K562 (cell line): ENCODE results near the gene SMC3. TPM values are rescaled to one million over a fixed set of nuclear protein-coding genes. Genes with fewer than 3 reads are reported as not detected.
"Not testable (repeated sequence)": the region's sequence is repeated elsewhere in the genome, so short reads cannot be mapped to it uniquely, and the experiment has no call there.

Experiments used
- ATAC-seq: fragments of 200-7000 bp; cut with Tn5 transposase; 3 replicates; pipeline ENCODE4 v1.9.1; 2020; ENCODE audit warnings: moderate library complexity
- BruUV-seq: library from RNA; stranded (reverse); fragments of 400-500 nt; replicated peaks from 2 replicates; lab custom pipeline; 2021; lab: Mats Ljungman, UMichigan
- CTCF ChIA-PET: fragments of 300-600 bp; formaldehyde crosslinking; extraction: SDS; loops from one replicate; lab custom pipeline; 2021; ENCODE audit warnings: low intra/inter-chr PET ratio; lab: Yijun Ruan, JAX
- POLR2A ChIA-PET: fragments of 300-600, 350-650 bp; sonication (Branson Sonifier 250); formaldehyde crosslinking; extraction: SDS; loops from one replicate; lab custom pipeline; 2021; ENCODE audit warnings: antibody characterized with exemption, inconsistent platforms; lab: Yijun Ruan, JAX
- DNase-seq, 4 experiments: peaks; one replicate each; pipeline versions ENCODE4 v3.0.0 to v3.0.0-alpha.2; 2011 to 2018; ENCODE audit warnings: low spot score in 3 of 4, mixed read lengths in 3 of 4; ENCODE audit errors: extremely low read depth in 1 of 4
- FAIRE-seq: peaks from 2 replicates; lab custom pipeline; 2011; peaks lifted over from hg19 to GRCh38; lab: Jason Lieb, UNC
- H2AFZ ChIP-seq: 2 replicates; pipeline ENCODE4 v1.6.0; 2011; ENCODE audit warnings: low read depth, low read length, control low read depth, inconsistent platforms
- H3K27ac ChIP-seq: fragments of 200-600 bp; 3 replicates; pipeline ENCODE4 v1.8.0; 2011; ENCODE audit warnings: low read depth, mild to moderate bottlenecking, control low read depth, inconsistent platforms, low read length, moderate library complexity, mixed read lengths; ENCODE audit errors: extremely low read depth
- H3K27me3 ChIP-seq, 2 experiments: fragments of 300-600 bp in 1 of 2; 2 replicates in 1 of 2; 3 replicates in 1 of 2; pipeline versions ENCODE4 v1.6.0 to v1.8.0; 2011; ENCODE audit warnings: inconsistent platforms in 2 of 2, low read length in 2 of 2, mild to moderate bottlenecking in 1 of 2, mixed read lengths in 1 of 2, moderate library complexity in 1 of 2; ENCODE audit not compliant: control insufficient read depth in 2 of 2, insufficient read depth in 2 of 2
- H3K36me3 ChIP-seq: fragments of 300-600 bp; 3 replicates; pipeline ENCODE4 v1.8.0; 2011; ENCODE audit warnings: mild to moderate bottlenecking, low read length, inconsistent platforms; ENCODE audit not compliant: control insufficient read depth, insufficient read depth
- H3K4me1 ChIP-seq, 2 experiments: fragments of 200-600 bp in 1 of 2; replicated peaks in 1 of 2; 2 replicates in 1 of 2; 3 replicates in 1 of 2; pipeline versions ENCODE4 v1.5.1 to v1.8.0; 2011; ENCODE audit warnings: inconsistent platforms in 2 of 2, low read length in 2 of 2, mild to moderate bottlenecking in 1 of 2, mixed read lengths in 1 of 2, moderate library complexity in 1 of 2; ENCODE audit not compliant: control insufficient read depth in 2 of 2, insufficient read depth in 2 of 2
- H3K4me2 ChIP-seq: 2 replicates; pipeline ENCODE4 v1.6.1; 2011; ENCODE audit warnings: low read length, control low read depth, inconsistent platforms, mixed read lengths; ENCODE audit not compliant: insufficient read depth
- H3K4me3 ChIP-seq: fragments of 200-600 bp; sonication (generic), shearing (Covaris generic); 2 replicates; pipeline ENCODE4 v1.5.1; 2016; ENCODE audit warnings: control low read depth, inconsistent platforms
- H3K79me2 ChIP-seq: fragments of 200-600 bp; 3 replicates; pipeline ENCODE4 v1.8.0; 2011; ENCODE audit warnings: low read length, inconsistent platforms; ENCODE audit not compliant: control insufficient read depth, insufficient read depth
- H3K9ac ChIP-seq, 2 experiments: 2 replicates each; pipeline versions ENCODE4 v1.6.0 to v1.6.1; 2011; ENCODE audit warnings: low read depth in 2 of 2, low read length in 2 of 2, control low read depth in 1 of 2, inconsistent platforms in 1 of 2, mild to moderate bottlenecking in 1 of 2, mixed read lengths in 1 of 2; ENCODE audit not compliant: insufficient read depth in 1 of 2
- H3K9me1 ChIP-seq: one replicate; pipeline ENCODE4 v1.6.0; 2011; ENCODE audit warnings: inconsistent platforms, mild to moderate bottlenecking, low read length, moderate library complexity; ENCODE audit not compliant: control insufficient read depth, insufficient read depth
- H3K9me3 ChIP-seq: replicated peaks from 2 replicates; pipeline ENCODE4 v1.5.1; 2011; ENCODE audit warnings: low read depth, low read length, inconsistent platforms; ENCODE audit not compliant: control insufficient read depth, insufficient read depth
- H4K20me1 ChIP-seq: replicated peaks from 2 replicates; pipeline ENCODE4 v1.6.1; 2011; ENCODE audit warnings: low read length, inconsistent platforms, mixed read lengths; ENCODE audit not compliant: control insufficient read depth, insufficient read depth
- HMBOX1 ChIP-seq: sonication (generic); IDR thresholded peaks from 2 replicates; pipeline ENCODE4 v1.6.1; 2016
- SMARCC2 ChIP-seq: fragments of 450-650 bp; IDR thresholded peaks from 2 replicates; pipeline ENCODE4 v1.6.1; 2017; ENCODE audit warnings: antibody characterized with exemption, moderate library complexity, mild to moderate bottlenecking, low read depth
- WGBS: fragments of 100-300 bp; shearing (Covaris generic); methylation state at CpG from one replicate; pipeline ENCODE4 v1.1.6; 2016; ENCODE audit warnings: low coverage, mixed read lengths; ENCODE audit not compliant: insufficient coverage; ENCODE audit errors: missing lambda C conversion rate; 5-methylcytosine and 5-hydroxymethylcytosine counted together
- in situ Hi-C: fragments of 300-500 bp; cut with MboI; formaldehyde crosslinking; loops from 4 replicates; pipeline ENCODE4 v1.15.0; 2018; ENCODE audit warnings: inconsistent platforms, mixed read lengths
- intact Hi-C: fragments of 100-400 bp; cut with micrococcal nuclease; formaldehyde crosslinking; loops from 2 replicates; pipeline ENCODE4 v1.14.2; 2022
- polyA plus RNA-seq, 8 experiments: library from polyadenylated mRNA; depleted of rRNA in 4 of 8; stranded (reverse) in 5 of 8; unstranded in 3 of 8; fragments of >200 nt; fragmentation: Nextera tagmentation in 2 of 8; fragmentation: Illumina TruSeq in 1 of 8; extraction: Ambion mirVana in 2 of 8; extraction: Trizol in 1 of 8; gene quantifications; 2 replicates each; pipeline versions ENCODE4 v1.2.1 to v1.2.3, GENCODE V29; 2011 to 2014; ENCODE audit warnings: inconsistent platforms in 1 of 8, missing spikeins in 1 of 8
- total RNA-seq, 7 experiments: library from RNA; depleted of rRNA in 6 of 7; stranded (reverse); fragments of >200 nt in 6 of 7; fragmentation: Illumina TruSeq in 2 of 7; extraction: Trizol in 2 of 7; gene quantifications; 2 replicates each; pipeline versions ENCODE4 v1.2.1 to v1.2.3, GENCODE V29; 2011 to 2021; ENCODE audit warnings: low replicate concordance in 1 of 7

SMC3 gene
- total and polyA plus RNA-seq, 9 of the 15 experiments (the other 6 are each of a cell fraction or from before 2014, with no cell fraction given), result 21.3 to 62.6 (median 39.3) TPM

GRCh38 chr10:110610781-110611180, 43.3 kb downstream of the SMC3 start:
- DNase-seq, H3K9ac ChIP-seq, H3K9me1 ChIP-seq, H3K4me2 ChIP-seq, ATAC-seq, H3K9me3 ChIP-seq, H2AFZ ChIP-seq, H3K36me3 ChIP-seq, H4K20me1 ChIP-seq, H3K27ac ChIP-seq, FAIRE-seq, BruUV-seq, H3K27me3 ChIP-seq, H3K4me3 ChIP-seq, H3K79me2 ChIP-seq: not testable (repeated sequence)
- in situ Hi-C loops (loop anchor here (10.0 to 25.0 kb wide), 2 partner anchors 64 to 277 kb away; no protein-coding TSS in a partner anchor), intact Hi-C loops (loop anchor here (1.0 to 10.0 kb wide), 7 partner anchors 36 to 1524 kb away; partner anchors contain the start of gene PDCD4)
- POLR2A ChIA-PET, result interaction anchor here (0.6 kb wide), 1 partner anchor 1428 kb away, joined by 3 read pairs; no protein-coding TSS in a partner anchor
- 24% methylated on average over 3 of the region's 3 CpGs for WGBS
- CTCF ChIA-PET, result interaction anchor here (2.6 kb wide), 1 partner anchor 71 kb away, joined by 14 read pairs; no protein-coding TSS in a partner anchor
- H3K4me1 ChIP-seq, result peaks cover 12 to 16% of the 10 kb centered on the region in 2 experiments; a peak in 3 of 5 replicates

- intact Hi-C loops, result loop anchor here (5.0 to 10.0 kb wide), 3 partner anchors 115 to 1523 kb away; partner anchors contain the start of gene PDCD4
- no peaks in the 10 kb centered on the region for H3K27me3 ChIP-seq
- 32% methylated on average over 3 of the region's 3 CpGs for WGBS
- peaks cover 20 to 24% of the 10 kb centered on the region in 2 experiments; a peak in 4 of 5 replicates for H3K4me1 ChIP-seq
- H4K20me1 ChIP-seq, result no peaks in the 10 kb centered on the region
- no peaks in the 10 kb centered on the region for H3K79me2 ChIP-seq
- ATAC-seq (no peak), FAIRE-seq (no peak)
- H3K9me1 ChIP-seq, result no peaks in the 10 kb centered on the region
- CTCF ChIA-PET, result interaction anchor here (2.6 kb wide), 1 partner anchor 69 kb away, joined by 14 read pairs; no protein-coding TSS in a partner anchor
- no TSS peak for BruUV-seq
- H2AFZ ChIP-seq, result no peak overlapping the region
- no peaks in the 10 kb centered on the region for H3K9me3 ChIP-seq
- H3K36me3 ChIP-seq, result no peaks in the 10 kb centered on the region
- POLR2A ChIA-PET, result no interaction called here
- H3K4me3 ChIP-seq, result no peak overlapping the region
- H3K9ac ChIP-seq, result no peak overlapping the region
- TF ChIP-seq HMBOX1, result peak; percentile 73
- no peak for TF ChIP-seq SMARCC2
- TF ChIP-seq, all 486 proteins: peak for 1
- in situ Hi-C loops, result loop anchor here (10.0 to 25.0 kb wide), 2 partner anchors 63 to 275 kb away; no protein-coding TSS in a partner anchor
- Histone ChIP-seq H3K4me2 (no peak overlapping the region), H3K27ac (no peak overlapping the region)
- no peak for DNase-seq
Measured at GRCh38 chr10:110612087-110612486, 44.6 kb downstream of the SMC3 start.
